Esophagus squamous epithelium (tissue), 4 donors: Measurements from ENCODE around the gene FKBP8.
A peak's percentile ranks its signal among the peaks of the same experiment; 100 is the strongest.

ENCODE experiments used
- POLR2A ChIP-seq, 4 donors: fragments of 450-650 bp; IDR thresholded peaks; one replicate each; pipeline ENCODE4 v1.6.1; 2017; ENCODE audit warnings: antibody characterized with exemption in 4 of 4, mild to moderate bottlenecking in 4 of 4, moderate library complexity in 3 of 4
- TF ChIP-seq, protein P1 (sequence below), 6 experiments: fragments of 450-650 bp in 4 of 6; fragments of 200-600 bp in 2 of 6; sonication (generic) in 2 of 6; IDR thresholded peaks; one replicate each; pipeline ENCODE4 v1.5.1; 2016 to 2019; ENCODE audit warnings: antibody characterized with exemption in 6 of 6, mild to moderate bottlenecking in 4 of 6, moderate library complexity in 4 of 6

DNA sequence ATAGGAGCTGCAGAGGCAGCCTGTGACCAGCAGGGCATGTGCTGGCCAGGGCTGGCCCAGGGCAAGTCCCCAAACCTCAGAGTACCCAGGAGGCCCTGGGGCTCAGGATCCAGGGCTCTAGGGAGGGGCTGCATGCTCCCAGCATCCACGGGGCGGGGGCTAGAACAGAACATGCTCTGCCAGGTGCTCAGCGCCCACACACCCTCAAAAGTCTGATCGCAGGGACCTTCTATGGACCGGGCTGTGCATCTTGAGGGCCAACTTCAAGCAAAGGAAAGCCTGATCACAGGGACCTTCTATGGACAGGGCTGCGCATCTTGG is 55.0 kb downstream of the FKBP8 start:
- TF ChIP-seq, protein P1, sequence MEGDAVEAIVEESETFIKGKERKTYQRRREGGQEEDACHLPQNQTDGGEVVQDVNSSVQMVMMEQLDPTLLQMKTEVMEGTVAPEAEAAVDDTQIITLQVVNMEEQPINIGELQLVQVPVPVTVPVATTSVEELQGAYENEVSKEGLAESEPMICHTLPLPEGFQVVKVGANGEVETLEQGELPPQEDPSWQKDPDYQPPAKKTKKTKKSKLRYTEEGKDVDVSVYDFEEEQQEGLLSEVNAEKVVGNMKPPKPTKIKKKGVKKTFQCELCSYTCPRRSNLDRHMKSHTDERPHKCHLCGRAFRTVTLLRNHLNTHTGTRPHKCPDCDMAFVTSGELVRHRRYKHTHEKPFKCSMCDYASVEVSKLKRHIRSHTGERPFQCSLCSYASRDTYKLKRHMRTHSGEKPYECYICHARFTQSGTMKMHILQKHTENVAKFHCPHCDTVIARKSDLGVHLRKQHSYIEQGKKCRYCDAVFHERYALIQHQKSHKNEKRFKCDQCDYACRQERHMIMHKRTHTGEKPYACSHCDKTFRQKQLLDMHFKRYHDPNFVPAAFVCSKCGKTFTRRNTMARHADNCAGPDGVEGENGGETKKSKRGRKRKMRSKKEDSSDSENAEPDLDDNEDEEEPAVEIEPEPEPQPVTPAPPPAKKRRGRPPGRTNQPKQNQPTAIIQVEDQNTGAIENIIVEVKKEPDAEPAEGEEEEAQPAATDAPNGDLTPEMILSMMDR (IDR thresholded peaks at IDR 0.05) = peak in 2 of 6 experiments; percentile 9 to 37
- no peak for TF ChIP-seq POLR2A (IDR thresholded peaks at IDR 0.05)
